Ovary (tissue), 9 donors: ENCODE measurements around the gene DAAM2. TPM values are rescaled to one million over a fixed set of nuclear protein-coding genes. Genes with fewer than 3 reads are reported as not detected.

Source experiments
- DNase-seq, 5 donors: peaks; one replicate each; pipeline ENCODE4 v3.0.0-alpha.2; 2019 to 2020
- H3K27ac ChIP-seq, 2 donors: fragments of 200-600 bp; one replicate each; pipeline versions ENCODE4 v1.5.1 to v1.8.0; 2019 to 2022
- H3K27me3 ChIP-seq: fragments of 200-600 bp; one replicate; pipeline ENCODE4 v1.8.0; 2022
- H3K36me3 ChIP-seq: fragments of 200-600 bp; sonication (generic); one replicate; pipeline ENCODE4 v1.5.1; 2019
- H3K4me1 ChIP-seq: one replicate; pipeline ENCODE4 v1.8.1; 2013; ENCODE audit warnings: mild to moderate bottlenecking, moderate library complexity; ENCODE audit not compliant: insufficient read depth
- H3K4me3 ChIP-seq: fragments of 200-600 bp; sonication (generic); one replicate; pipeline ENCODE4 v1.5.1; 2017
- H3K9me3 ChIP-seq, 2 donors: fragments of 200-600 bp in 1 of 2; sonication (generic) in 1 of 2; one replicate each; pipeline versions ENCODE4 v1.5.1 to v1.8.1; 2013 to 2019; ENCODE audit warnings: mild to moderate bottlenecking in 1 of 2, moderate library complexity in 1 of 2
- EP300 ChIP-seq: sonication (generic); formaldehyde crosslinking; IDR thresholded peaks from one replicate; pipeline ENCODE4 v1.6.1; 2017; ENCODE audit warnings: antibody characterized with exemption
- POLR2A ChIP-seq: fragments of 450-650 bp; IDR thresholded peaks from one replicate; pipeline ENCODE4 v1.6.1; 2017; ENCODE audit warnings: antibody characterized with exemption, mild to moderate bottlenecking, moderate library complexity
- WGBS, 3 donors: extraction: QIAGEN DNeasy Blood & Tissue Kit in 1 of 3; methylation state at CpG; one replicate each; pipeline versions ENCODE4 v1.1.5 to v1.1.7; 2013 to 2017; 5-methylcytosine and 5-hydroxymethylcytosine counted together
- intact Hi-C, 4 donors: fragments of 100-400 bp; cut with DNase I; formaldehyde crosslinking; loops; one replicate each; pipeline versions ENCODE4 v1.11.0 to v1.15.1; 2022 to 2023
- polyA plus RNA-seq, 2 donors: library from polyadenylated mRNA; stranded (reverse); fragments of 200-250 nt in 1 of 2; fragments of 350-450 nt in 1 of 2; fragmentation: Illumina TruSeq in 1 of 2; extraction: RNeasy Lipid Tissue Mini Kit (QIAGEN cat#74804) in 1 of 2; gene quantifications; one replicate each; pipeline ENCODE4 v1.2.3, GENCODE V29; 2013 to 2014
- total RNA-seq, 7 donors: library from RNA; depleted of rRNA in 2 of 7; stranded (reverse); fragments of >200 nt in 2 of 7; fragmentation: NEBNext Ultra II Directional in 3 of 7; extraction: Animal tissue kit (Norgen Biotek cat#: 25700) in 3 of 7; gene quantifications; one replicate each; pipeline versions ENCODE4 v1.1.0 to v1.2.4, GENCODE V29; 2016 to 2023
- TF ChIP-seq, protein P1 (sequence below), 3 donors: fragments of 450-650 bp in 2 of 3; fragments of 200-600 bp in 1 of 3; IDR thresholded peaks; one replicate each; pipeline versions ENCODE4 v1.5.1 to v1.8.0; 2016 to 2022; ENCODE audit warnings: antibody characterized with exemption in 3 of 3, mild to moderate bottlenecking in 1 of 3
- donor health status: DM: no; HTN: no; CAD: no; lungs with moderate emphysema.
- donor health status: DM: no; HTN: no; CAD: no.
- donor health status: Bipolar disorder and iron deficiency.
- donor health status: DM: yes; HTN: yes; CAD: no.
- donor health status: DM: no; HTN: no; CAD: no.
- donor health status: DM: yes; HTN: yes; CAD: no.

Gene DAAM2
- total and polyA plus RNA-seq, 9 donors, result 8.5 to 27.8 (median 18.5) TPM

DNA sequence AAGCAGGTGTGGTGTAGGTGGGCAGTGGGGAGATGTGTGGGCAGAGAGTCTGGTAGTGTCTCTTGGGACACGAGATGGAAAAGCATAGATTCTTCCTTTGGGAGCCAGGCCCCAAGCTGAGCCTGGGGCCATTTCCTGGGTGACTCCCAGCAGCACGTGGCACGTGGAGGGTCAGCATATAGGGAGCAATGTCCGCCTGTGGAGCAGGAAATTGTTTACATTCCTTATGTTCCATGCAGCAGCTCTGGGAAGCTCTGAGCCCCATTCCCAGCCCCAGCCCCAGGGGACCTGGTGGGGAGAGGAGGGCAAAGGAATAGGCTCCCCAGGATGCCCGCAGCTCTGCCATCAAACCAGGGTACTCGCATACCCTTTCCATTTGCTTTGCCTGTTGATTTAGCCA lies 57.6 kb downstream of the DAAM2 start:
- 68 to 80% (median 80%) methylated on average over 6 of the region's 6 CpGs for WGBS, 3 donors
- H3K27me3 ChIP-seq, result no peaks in the 10 kb centered on the region
- H3K27ac ChIP-seq, result no peak overlapping the region
- TF ChIP-seq, protein P1, sequence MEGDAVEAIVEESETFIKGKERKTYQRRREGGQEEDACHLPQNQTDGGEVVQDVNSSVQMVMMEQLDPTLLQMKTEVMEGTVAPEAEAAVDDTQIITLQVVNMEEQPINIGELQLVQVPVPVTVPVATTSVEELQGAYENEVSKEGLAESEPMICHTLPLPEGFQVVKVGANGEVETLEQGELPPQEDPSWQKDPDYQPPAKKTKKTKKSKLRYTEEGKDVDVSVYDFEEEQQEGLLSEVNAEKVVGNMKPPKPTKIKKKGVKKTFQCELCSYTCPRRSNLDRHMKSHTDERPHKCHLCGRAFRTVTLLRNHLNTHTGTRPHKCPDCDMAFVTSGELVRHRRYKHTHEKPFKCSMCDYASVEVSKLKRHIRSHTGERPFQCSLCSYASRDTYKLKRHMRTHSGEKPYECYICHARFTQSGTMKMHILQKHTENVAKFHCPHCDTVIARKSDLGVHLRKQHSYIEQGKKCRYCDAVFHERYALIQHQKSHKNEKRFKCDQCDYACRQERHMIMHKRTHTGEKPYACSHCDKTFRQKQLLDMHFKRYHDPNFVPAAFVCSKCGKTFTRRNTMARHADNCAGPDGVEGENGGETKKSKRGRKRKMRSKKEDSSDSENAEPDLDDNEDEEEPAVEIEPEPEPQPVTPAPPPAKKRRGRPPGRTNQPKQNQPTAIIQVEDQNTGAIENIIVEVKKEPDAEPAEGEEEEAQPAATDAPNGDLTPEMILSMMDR (IDR thresholded peaks at IDR 0.05), result no peak
- TF ChIP-seq EP300 (no peak), POLR2A (no peak)
- no peak for DNase-seq
- H3K9me3 ChIP-seq, result no peaks in the 10 kb centered on the region
- intact Hi-C loops, result loop anchor here in 2 of 4 donors (5.0 to 10.0 kb wide), 2 partner anchors 725 to 1857 kb away; no protein-coding TSS in a partner anchor
- no peaks in the 10 kb centered on the region for H3K36me3 ChIP-seq
- peaks cover 8% of the 10 kb centered on the region for H3K4me1 ChIP-seq
- H3K4me3 ChIP-seq, result no peak overlapping the region

DNA sequence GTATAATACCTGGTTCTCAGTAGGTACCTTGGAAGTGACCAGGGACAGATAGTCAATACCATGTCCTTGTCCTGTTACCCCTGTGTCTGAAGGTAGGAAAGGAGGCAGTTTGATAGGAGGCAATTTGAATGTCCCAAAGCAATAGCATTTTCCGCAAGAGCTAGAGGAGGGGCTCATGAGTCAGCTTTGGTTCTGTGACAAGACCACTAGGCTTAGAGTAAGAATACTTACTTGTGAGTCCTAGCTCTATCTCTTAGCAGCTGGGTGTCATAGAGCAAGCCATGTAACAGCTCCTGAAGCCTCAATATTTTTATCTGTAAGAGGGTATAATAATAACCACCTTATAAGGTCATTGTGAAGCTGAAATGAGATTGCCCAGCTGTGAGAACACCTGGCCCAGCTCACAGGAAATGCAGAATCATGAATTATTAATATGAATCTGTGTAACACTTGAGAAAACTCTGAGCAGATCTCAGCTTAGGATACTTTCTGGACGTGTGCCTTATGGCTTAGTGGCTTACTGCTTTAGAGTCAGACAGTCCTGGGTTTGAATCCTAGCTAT lies 58.6 kb downstream of the DAAM2 start:
- Histone ChIP-seq H3K9me3 (no peaks in the 10 kb centered on the region), H3K4me3 (no peak overlapping the region), H3K4me1 (peaks cover 8% of the 10 kb centered on the region), H3K27ac (no peak overlapping the region), H3K36me3 (no peaks in the 10 kb centered on the region), H3K27me3 (no peaks in the 10 kb centered on the region)
- DNase-seq, result no peak
- intact Hi-C loops, result loop anchor here in 1 of 4 donors (5.0 kb wide), 1 partner anchor 1859 kb away; no protein-coding TSS in a partner anchor
- 42 to 54% (median 49%) methylated on average over 2 of the region's 2 CpGs for WGBS, 3 donors
- TF ChIP-seq, protein P1 (IDR thresholded peaks at IDR 0.05), result no peak
- no peak for TF ChIP-seq EP300
- TF ChIP-seq POLR2A, result no peak

GRCh38 chr6:39851331-39851730 lies 59.2 kb downstream of the DAAM2 start:
- H3K27ac ChIP-seq, result no peak overlapping the region
- TF ChIP-seq EP300 (no peak), POLR2A (no peak)
- TF ChIP-seq, protein P1 (IDR thresholded peaks at IDR 0.05), result no peak
- no peaks in the 10 kb centered on the region for H3K36me3 ChIP-seq
- no peaks in the 10 kb centered on the region for H3K9me3 ChIP-seq
- intact Hi-C loops, result loop anchor here in 1 of 4 donors (5.0 kb wide), 1 partner anchor 1859 kb away; no protein-coding TSS in a partner anchor
- no peak overlapping the region for H3K4me3 ChIP-seq
- H3K27me3 ChIP-seq, result no peaks in the 10 kb centered on the region
- 59 to 66% (median 60%) methylated on average over 4 of the region's 4 CpGs for WGBS, 3 donors
- no peak for DNase-seq
- peaks cover 9% of the 10 kb centered on the region for H3K4me1 ChIP-seq

DNA sequence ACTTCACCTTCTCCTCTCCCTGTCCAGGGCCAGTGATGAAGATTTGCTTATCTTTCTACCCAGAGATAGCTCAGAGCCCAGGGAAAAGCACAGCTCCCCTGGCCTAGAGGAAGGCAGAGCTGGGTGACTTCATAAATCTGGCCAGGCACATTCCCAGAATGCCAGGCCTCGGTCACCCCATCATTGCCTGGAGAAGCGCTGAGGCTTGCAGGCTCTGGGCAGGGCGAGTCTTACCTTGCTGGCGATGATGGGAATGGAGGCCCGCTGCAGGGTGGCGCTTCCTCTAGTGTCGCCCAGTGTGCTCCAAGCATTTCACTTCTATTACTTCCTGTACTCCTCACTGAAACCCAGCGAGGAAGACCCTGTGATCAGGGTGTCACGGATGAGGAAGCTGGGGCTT lies 60.1 kb downstream of the DAAM2 start:
- Histone ChIP-seq H3K4me1 (peaks cover 5% of the 10 kb centered on the region), H3K9me3 (no peaks in the 10 kb centered on the region), H3K36me3 (no peaks in the 10 kb centered on the region), H3K27me3 (no peaks in the 10 kb centered on the region), H3K27ac (no peak overlapping the region), H3K4me3 (no peak overlapping the region)
- WGBS, 3 donors, result 95 to 97% (median 96%) methylated on average over 7 to 9 of the region's 9 CpGs
- intact Hi-C loops, result loop anchor here in 1 of 4 donors (5.0 kb wide), 1 partner anchor 1860 kb away; no protein-coding TSS in a partner anchor
- TF ChIP-seq EP300 (no peak), POLR2A (no peak)
- TF ChIP-seq, protein P1 (IDR thresholded peaks at IDR 0.05), result no peak
- no peak for DNase-seq
